ENCODE measurements around the gene REEP1. TPM values are rescaled to one million over a fixed set of nuclear protein-coding genes. Genes with fewer than 3 reads are reported as not detected.

Gene REEP1
- total RNA-seq, 2 experiments from 2014 or later = not detected

DNA sequence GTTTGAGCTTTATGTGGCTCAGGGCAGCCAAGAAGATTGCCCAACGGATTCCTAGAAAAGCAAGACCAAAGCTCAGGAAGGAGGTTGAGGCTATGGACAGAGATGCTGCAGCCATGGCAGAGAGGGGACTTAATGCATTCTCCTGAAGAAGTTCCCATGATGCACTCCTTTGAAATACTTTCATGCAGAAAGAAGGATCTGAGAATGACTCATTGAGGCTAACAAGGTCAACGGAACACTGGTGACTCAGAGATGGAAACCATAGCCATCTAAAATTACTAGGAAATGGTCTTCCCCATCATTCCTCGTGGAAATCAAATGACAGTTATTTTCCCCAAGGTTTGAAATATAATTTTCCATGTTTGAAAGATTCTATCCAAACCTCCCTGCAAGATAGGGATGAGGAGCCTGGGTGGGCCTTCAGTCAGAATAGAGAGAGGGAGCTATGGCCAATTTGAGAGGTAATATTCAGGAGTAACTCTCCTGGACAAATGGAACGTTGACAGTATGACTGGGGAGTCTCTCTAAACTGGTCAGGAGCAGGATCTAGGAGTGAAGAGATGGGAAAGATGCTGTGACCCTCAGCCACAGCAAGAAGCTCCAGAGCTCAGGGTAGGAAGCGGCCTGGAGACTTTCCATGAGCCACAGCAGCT is 63.0 kb downstream of the REEP1 start:
- DNase-seq (ENCODE audit: low spot score) = no peak
- intact Hi-C loops (cut with micrococcal nuclease; ENCODE audit: unreplicated experiment) = no loop called here
- H3K4me1 ChIP-seq (ENCODE audit: insufficient read depth, low read length, poor library complexity, severe bottlenecking) = no peaks in the 10 kb centered on the region
- TF ChIP-seq CTCF (conservative IDR thresholded peaks at IDR 0.05; ENCODE audit: low read length) (no peak), EZH2phosphoT487 (IDR thresholded peaks at IDR 0.05; ENCODE audit: borderline replicate concordance, low read depth, low read length) (no peak)
- no peak overlapping the region for H3K27ac ChIP-seq (ENCODE audit: low read depth, low read length, poor library complexity, severe bottlenecking)
- H3K79me2 ChIP-seq (ENCODE audit: insufficient read depth, low read depth, low read length) = no peaks in the 10 kb centered on the region
- peaks cover 15% of the 10 kb centered on the region for H3K9me3 ChIP-seq (ENCODE audit: low read length)
- no peaks in the 10 kb centered on the region for H3K36me3 ChIP-seq (ENCODE audit: insufficient read depth, low read length)
- H3K9me2 ChIP-seq (ENCODE audit: insufficient read depth, low read length) = no peaks in the 10 kb centered on the region
- ChIA-PET POLR2A (interaction anchor here (0.6 kb wide), 1 partner anchor 74 kb away, joined by 4 read pairs; no protein-coding TSS in a partner anchor), CTCF (ENCODE audit: unreplicated experiment) (no interaction called here)
- no peaks in the 10 kb centered on the region for H4K20me1 ChIP-seq (ENCODE audit: insufficient read depth, low read length)
- no peak overlapping the region for H3K4me3 ChIP-seq (ENCODE audit: low read depth, low read length, poor library complexity, severe bottlenecking)
- no peak overlapping the region for H3K4me2 ChIP-seq (ENCODE audit: low read length)
- no peak overlapping the region for H2AFZ ChIP-seq (ENCODE audit: low read length)
- BruUV-seq (replicated peaks) = no TSS peak

GRCh38 chr2:86272111-86272510 is 65.3 kb downstream of the REEP1 start:
- Histone ChIP-seq H3K9me2 (ENCODE audit: insufficient read depth, low read length) (no peaks in the 10 kb centered on the region), H3K79me2 (ENCODE audit: insufficient read depth, low read depth, low read length) (no peaks in the 10 kb centered on the region), H2AFZ (ENCODE audit: low read length) (no peak overlapping the region), H4K20me1 (ENCODE audit: insufficient read depth, low read length) (no peaks in the 10 kb centered on the region), H3K27ac (ENCODE audit: low read depth, low read length, poor library complexity, severe bottlenecking) (no peak overlapping the region), H3K4me1 (ENCODE audit: insufficient read depth, low read length, poor library complexity, severe bottlenecking) (no peaks in the 10 kb centered on the region), H3K36me3 (ENCODE audit: insufficient read depth, low read length) (no peaks in the 10 kb centered on the region), H3K9me3 (ENCODE audit: low read length) (peaks cover 15% of the 10 kb centered on the region), H3K4me3 (ENCODE audit: low read depth, low read length, poor library complexity, severe bottlenecking) (no peak overlapping the region), H3K4me2 (ENCODE audit: low read length) (no peak overlapping the region)
- DNase-seq (ENCODE audit: low spot score) = no peak
- no TSS peak for BruUV-seq (replicated peaks)
- no peak for TF ChIP-seq CTCF (conservative IDR thresholded peaks at IDR 0.05; ENCODE audit: low read length)
- TF ChIP-seq EZH2phosphoT487 (IDR thresholded peaks at IDR 0.05; ENCODE audit: borderline replicate concordance, low read depth, low read length) = no peak
- CTCF ChIA-PET (ENCODE audit: unreplicated experiment) = no interaction called here
- intact Hi-C loops (cut with micrococcal nuclease; ENCODE audit: unreplicated experiment) = no loop called here
- POLR2A ChIA-PET = no interaction called here

DNA sequence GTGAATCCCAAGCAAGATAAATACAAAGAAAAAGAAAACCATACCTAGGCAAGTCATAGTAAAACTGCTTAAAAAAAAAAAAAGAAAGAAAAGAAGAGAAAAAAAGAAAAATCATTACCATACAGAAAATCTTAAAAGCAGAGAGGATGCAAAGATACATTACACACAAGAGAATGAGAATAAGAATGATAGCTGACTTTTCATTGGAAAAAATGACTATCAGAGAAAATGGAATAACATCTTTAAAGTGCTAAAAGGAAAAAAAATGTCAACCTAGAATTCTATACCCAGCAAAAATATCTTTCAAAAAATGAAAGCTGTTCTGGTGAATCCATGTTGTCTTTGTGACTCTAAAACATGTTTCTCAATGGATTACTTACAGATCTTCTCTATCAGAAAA is 66.2 kb downstream of the REEP1 start:
- no peak overlapping the region for H2AFZ ChIP-seq (ENCODE audit: low read length)
- no peaks in the 10 kb centered on the region for H3K36me3 ChIP-seq (ENCODE audit: insufficient read depth, low read length)
- H4K20me1 ChIP-seq (ENCODE audit: insufficient read depth, low read length) = no peaks in the 10 kb centered on the region
- no peaks in the 10 kb centered on the region for H3K79me2 ChIP-seq (ENCODE audit: insufficient read depth, low read depth, low read length)
- H3K9me2 ChIP-seq (ENCODE audit: insufficient read depth, low read length) = no peaks in the 10 kb centered on the region
- no peak overlapping the region for H3K4me2 ChIP-seq (ENCODE audit: low read length)
- no peak overlapping the region for H3K4me3 ChIP-seq (ENCODE audit: low read depth, low read length, poor library complexity, severe bottlenecking)
- H3K4me1 ChIP-seq (ENCODE audit: insufficient read depth, low read length, poor library complexity, severe bottlenecking) = no peaks in the 10 kb centered on the region
- CTCF ChIA-PET (ENCODE audit: unreplicated experiment) = no interaction called here
- POLR2A ChIA-PET = no interaction called here
- H3K9me3 ChIP-seq (ENCODE audit: low read length) = peaks cover 15% of the 10 kb centered on the region
- TF ChIP-seq CTCF (conservative IDR thresholded peaks at IDR 0.05; ENCODE audit: low read length) (no peak), EZH2phosphoT487 (IDR thresholded peaks at IDR 0.05; ENCODE audit: borderline replicate concordance, low read depth, low read length) (no peak)
- BruUV-seq (replicated peaks) = no TSS peak
- no peak overlapping the region for H3K27ac ChIP-seq (ENCODE audit: low read depth, low read length, poor library complexity, severe bottlenecking)
- no peak for DNase-seq (ENCODE audit: low spot score)
- intact Hi-C loops (cut with micrococcal nuclease; ENCODE audit: unreplicated experiment) = no loop called here
